GM19395 (cell line): ENCODE data around the gene FAM118B.

Source experiments
- ATAC-seq: cut with Tn5 transposase; IDR thresholded peaks from one replicate; pipeline ENCODE4 v1.9.1; 2021; ENCODE audit warnings: mild to moderate bottlenecking, moderate library complexity; ENCODE audit not compliant: unreplicated experiment

Gene FAM118B

DNA sequence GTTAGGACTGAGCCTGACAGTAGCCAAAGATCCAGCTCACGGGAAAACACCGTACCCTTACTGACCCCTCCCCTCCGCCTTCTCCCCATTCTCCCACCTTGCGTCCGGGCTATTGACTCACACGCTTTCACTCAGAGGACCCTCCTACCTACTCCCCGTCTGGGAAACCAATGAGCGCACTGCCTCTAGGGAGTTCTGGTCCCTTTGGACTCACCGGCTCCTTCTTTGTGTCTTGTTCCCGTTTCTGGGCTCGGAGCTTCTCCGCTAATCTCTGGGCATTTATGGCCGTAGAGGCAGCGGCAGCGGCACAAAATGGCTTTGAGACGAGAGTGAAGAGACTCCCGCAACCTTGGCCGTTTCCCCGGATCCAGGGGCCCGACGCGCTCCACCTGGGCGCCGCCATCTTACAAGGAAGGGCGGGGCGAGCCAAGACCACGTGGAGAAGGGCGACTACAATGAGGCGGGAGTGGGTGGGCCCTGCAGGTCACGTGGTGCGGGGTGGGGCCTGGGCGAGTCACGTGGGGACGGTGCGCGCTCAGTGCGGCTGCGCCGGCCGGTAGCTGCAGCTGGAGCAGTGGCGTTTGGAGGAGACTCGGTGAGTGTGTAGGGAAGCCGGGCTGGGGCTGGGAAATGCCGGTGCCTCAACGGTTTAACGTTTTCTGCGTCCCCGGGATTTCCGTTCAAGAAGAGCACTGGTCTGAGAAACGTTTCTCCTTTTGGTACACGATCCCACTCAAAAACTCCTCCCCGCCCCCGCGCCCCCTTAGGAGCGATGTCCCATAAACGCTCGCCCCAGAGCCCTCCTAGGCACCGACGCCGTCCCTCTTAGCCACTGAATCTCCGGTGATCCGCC is at the start of gene FAM118B, which contains the start of gene RPUSD4:
Gene FAM118B (plus strand): TSS at position 547 of the 853 bp plus-strand sequence. CDS start 23,220 bp downstream, outside the sequence.
Gene RPUSD4 (minus strand): TSS at position 415 of the 853 bp plus-strand sequence. CDS start 12 bp downstream, at position 403.
- peak; percentile 96 for ATAC-seq

DNA sequence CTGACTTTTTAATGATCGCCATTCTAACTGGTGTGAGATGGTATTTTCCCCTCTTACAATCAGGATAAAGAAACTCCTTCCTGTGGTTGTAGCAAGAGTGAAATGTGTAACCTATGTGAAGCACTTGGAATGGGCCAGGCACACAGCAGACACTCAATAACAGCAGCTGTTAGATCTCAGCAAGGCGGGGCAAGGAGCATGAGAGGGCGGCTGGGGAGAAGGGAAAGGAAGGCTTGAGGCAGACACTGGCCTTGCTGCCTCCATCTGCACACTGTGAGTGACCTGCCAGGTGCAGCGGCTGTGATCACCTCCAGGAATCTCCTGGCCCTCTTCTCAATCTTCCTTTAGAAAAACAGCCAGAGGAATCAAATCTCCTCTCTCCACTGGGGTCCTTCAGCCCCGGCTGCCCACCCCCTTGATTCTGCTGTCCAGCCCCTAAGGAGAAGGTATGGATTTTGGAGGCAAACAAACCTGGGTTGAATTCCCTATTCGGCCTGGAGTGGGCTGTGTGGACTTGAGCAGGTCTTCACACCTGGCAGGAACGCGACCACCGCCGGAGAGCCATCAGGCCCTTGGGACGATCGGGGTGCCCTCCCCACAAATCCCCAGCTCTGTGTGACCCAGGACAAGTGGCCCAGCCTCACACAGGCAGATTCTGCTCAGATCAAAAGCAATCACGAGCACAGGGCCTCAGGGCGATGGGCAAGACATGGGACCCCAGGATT is 49.1 kb upstream of the FAM118B start:
- no peak for ATAC-seq

DNA sequence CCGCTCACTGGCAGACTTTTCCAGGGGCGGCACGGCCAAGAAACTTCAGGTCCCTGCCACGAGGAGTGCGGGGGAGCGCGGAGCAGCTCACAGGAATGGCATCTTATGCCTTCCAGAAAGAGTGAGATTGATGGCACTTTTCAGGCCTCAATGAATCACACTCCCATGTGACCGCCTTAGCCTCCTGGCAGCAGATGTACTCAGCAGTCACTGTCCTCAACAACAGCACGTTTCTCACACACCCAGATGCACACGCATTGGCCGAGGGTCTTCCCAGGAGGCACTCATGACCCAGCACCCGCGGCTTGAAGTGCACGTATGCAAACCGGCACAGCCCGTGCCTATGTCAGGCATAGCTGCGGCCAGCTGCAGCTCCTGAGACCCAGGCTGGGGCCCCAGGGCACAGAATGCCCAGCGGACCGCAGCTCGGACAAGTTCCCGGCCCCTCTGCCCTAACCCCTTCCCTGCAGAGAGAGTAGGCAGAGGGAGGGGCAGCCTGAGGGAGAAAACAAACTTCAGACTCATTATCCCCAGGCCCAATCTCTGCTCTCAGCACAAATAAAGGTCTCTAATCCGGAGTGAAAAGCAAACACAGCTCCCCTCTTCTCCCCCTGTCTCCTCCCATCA is 48.4 kb upstream of the FAM118B start:
- ATAC-seq, result no peak

DNA sequence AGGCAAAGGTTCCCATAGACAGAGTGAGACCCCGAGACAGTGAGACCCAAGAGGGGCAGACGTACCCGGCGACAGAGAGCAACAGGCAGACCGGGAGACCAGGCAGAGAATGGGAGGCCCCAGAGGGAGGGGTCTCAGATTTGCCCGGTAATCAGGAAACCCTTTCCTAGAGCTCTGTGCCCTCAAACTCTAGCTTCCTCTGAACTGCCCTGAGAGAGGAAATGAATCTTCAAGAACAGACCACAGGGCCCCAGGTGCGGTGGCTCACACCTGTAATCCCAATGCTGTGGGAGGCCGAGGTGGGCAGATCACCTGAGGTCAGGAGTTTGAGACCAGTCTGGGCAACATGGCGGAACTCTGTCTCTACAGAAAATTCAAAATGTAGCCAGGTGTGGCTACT is 47.8 kb upstream of the FAM118B start:
- ATAC-seq, result no peak

DNA sequence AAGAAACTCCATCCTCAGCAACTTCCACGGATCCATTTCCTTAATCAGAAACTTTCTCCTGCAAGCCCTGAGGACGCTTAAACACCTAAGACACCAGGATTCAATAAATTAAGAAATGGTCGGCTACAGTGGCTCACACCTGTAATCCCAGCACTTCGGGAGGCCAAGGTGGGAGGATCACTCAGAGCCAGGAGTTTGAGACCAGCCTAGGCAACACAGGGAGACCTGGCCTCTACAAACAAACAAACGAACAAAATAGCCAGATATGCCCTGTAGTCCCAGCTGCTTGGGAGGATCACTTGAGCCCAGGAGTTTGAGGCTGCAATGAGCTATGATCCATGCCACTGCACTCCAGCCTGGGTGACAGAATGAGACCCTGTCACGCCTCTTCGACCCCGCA is 46.8 kb upstream of the FAM118B start:
- ATAC-seq, result no peak

DNA sequence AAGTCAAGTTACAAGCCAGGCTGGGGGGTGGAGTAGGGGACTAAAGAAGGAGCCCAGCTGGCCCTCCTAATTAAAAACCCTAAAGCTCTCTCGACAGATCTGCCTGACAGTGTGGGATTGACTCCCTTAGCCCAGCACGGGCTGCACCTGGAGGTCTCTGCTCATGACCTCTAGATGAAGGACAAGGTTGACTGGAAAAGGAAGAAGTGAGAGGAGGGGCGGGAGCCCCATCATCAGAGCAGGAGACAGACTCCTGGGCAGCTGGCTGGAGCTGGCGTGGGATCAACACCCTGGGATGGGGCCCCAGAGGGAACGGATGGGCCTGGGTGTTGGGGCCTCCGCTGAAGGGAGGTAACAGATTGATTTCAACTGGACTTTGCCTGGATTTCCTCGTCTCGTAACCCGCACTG is 46.3 kb upstream of the FAM118B start:
- ATAC-seq, result no peak

DNA sequence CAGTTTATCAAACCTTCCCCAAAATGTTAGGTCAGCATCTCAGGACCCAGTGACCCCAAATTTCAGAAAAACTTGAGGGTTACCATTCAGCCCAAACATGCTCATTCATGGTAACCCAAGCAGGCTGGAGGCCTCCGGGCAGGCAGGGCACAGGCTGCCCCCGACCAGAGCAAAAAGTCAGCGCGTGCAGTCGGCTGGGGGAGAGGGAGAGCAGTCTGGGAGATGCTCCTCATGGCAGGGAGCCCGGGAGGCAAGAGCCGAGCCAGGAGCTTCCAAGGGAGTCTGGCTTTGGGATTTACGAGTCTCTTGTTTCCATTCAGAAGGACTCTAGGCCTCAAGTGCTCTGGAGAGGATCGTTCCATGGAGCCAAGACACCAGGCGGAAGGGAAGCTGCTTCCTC is 45.8 kb upstream of the FAM118B start:
- ATAC-seq, result no peak

DNA sequence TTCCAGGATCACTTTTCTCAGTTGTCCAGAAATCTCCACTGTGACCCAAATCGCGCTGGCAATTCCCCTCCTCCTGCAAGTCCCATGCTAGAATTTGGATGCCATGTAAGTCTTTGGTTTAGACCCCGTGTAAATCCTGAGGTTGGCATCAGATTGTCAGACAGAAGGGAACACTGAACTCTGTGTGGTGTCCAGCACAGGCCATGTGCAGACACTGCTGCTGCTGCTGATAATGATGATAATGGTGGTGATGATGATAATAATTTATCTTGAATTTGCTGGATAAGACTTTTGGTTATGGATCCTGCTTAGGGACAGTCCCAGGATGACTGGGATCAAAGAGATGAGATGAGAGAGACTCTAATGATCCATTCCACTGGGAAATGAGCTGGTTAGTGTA is 45.2 kb upstream of the FAM118B start:
- no peak for ATAC-seq

DNA sequence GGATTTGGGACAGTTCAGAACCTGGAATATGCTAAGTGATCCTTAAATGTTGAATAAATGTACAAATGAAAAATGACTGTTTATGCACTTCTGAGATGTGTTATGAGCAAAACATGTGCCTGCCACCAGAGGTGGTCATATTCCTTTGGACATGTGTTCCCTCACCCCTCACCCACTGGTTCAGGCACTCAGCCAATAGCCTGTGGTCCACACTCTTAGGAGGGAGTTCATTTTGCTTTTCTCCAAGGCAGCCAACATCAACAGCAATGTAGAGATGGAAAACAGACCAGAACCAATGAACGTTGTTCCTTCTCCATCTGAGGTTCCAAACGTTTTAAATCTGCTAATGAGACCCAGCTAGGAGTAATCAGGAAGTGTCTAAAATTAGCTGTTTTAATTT is 44.1 kb upstream of the FAM118B start:
- no peak for ATAC-seq

DNA sequence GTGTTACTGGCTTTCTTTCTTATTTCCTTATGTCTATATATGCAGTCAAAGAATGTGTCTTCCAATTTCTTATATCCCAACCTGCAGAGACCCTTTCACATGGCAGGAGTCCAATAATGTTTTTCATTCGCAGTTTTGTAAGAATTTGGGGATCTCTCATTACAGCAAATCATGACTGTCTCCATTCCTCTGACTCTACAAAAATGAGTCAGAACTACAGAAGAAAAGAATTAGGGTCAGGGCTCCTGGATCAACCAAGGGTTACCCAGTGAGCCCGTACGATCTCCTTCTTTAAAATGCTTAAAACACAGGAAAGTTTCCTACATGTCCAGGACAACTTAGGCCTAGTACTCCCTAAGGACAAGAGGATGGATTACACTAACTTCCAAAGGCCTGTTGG is 42.3 kb upstream of the FAM118B start:
- ATAC-seq, result no peak

DNA sequence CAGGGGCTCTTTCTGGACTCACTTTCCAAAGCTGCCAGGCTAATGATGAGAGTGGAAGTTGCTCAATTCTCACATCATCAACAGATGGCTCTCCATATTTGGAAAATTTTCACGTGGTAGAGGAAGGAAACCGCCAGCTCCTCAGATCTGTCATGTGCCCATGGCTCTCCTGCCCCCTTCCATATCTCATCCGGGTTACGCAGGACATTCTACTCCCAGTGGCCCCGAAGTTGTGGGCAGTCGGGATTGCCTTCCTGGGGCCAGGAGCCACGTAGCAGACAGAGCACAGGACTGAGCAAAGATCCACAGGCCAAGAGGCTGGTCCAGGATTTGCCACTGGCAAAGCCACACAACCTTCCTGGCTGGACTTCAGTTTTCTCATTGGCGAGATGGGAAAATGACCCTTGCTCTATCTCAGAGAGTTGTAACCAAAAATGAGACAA is 39.0 kb upstream of the FAM118B start:
- no peak for ATAC-seq

DNA sequence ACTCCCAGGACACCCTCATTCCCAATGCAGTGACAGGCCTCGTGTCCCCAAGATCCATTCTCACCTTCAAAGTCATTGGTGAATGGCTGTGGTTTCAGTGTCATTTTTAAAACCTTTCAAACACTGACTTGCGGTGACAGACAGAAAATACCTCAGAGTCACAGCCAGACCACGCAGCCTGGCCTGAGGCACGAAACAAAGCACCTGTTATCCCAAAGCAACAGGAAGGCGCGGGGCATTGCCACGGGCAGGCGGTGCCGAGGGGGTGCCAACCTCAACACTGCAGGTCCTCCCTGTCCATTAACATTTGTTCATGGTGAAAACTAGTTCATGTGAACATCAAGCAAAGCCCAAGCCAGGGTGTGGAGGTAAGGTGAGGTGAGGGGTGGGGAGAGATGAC is 38.3 kb upstream of the FAM118B start:
- no peak for ATAC-seq

DNA sequence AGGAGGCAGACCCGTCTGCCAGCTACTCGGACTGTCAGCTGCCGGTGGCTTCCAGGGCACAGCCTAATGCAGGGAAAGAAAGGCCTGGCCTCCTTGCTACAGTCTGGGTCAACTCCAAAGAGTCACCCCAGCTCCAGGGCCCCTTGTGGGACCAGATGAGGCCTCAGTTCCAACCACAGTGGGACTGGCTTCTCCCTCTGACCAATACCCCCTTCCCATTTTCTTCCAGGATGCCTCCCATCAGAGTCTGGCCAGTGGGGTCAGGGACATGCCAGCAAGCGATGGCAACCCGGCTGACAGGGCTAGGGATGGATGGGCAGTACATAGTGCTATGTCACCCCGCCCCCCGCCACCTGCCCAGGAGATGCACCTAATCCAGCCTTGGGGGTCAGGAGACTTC is 36.8 kb upstream of the FAM118B start:
- ATAC-seq, result no peak

DNA sequence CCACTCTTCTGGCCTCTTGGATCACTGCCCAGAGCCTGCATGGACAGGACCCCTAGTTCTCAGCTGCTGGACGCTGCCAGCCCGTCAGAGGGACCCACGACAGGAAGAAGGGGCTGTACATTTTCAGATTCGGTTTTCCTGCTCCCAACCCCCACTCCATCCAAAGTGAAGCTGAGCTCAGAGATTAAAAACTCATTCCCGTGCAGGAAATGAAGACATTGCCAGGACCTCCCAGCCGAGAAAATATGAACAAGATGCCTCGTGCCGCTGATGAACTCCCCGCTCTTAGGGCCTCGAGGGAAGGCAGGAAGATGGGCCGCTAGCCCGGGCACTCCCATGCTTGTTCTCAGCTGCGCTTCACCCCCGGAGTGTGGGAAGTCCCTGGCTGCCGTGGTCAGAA is 36.2 kb upstream of the FAM118B start:
- ATAC-seq, result no peak

DNA sequence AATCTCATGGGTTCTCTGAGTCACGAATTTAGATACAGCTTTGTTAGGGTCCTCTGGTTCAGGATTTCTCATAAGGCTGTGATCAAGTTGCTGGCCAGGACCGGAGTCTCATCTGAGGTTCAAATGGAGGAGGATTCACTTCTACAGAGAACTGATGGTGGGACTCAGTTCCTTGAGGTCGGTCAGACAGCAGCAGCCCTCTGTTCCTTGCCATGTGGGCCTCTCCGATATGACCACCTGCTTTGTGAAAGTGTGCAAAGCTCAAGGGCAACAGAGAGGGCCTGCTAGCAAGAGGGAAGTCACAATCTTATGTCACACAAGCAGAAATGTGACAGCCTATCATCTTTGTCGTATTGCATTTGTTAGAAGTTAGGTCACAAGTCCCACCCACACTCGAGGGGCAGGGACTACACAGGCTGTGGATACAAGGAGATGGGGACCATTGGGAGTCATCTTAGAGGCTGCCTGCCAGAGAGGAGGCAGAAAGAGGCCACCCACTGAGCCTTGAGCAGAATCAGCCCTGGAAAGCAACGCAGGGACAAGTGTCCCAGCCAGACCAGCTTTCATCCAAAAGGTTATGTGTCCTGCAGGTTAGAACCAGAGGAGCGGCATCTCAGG is 34.6 kb upstream of the FAM118B start:
- ATAC-seq, result no peak

DNA sequence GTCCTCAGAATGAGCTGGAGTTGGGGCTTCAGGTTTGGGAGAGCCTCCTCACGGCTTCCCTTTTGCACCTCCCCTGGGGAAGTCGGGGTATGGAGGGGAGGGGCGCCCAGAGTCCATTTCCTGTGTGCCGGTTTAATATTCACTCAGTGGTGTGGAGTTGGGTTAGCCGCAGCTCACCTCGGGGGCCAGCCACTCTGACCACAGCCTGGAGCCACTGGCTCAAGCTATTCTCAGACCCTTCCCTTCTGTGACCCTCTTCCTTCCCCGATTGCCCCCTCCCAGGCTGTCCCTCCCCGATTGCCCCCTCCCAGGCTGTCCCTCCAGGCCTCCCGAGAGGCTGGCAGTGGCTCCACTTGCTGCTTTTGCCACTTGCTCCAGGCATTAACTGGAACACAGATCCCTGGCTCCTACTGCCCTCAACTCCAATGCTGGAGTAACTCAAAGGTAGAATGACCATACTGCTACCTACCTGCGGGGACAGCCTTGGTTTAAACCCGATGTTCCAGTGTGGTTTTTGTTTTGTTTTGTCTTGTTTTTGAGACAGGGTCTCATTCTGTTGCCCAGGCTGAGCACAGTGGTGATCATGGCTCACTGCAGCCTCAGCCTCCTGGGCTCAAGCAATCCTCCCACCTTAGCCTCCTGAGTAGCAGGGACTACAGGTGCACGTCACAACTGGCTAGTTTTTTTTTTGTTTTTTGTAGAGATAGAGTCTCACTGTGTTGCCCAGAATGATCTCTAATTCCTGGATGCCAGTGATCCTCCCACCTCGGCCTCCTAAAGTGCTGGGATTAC is 29.4 kb upstream of the FAM118B start:
- no peak for ATAC-seq

DNA sequence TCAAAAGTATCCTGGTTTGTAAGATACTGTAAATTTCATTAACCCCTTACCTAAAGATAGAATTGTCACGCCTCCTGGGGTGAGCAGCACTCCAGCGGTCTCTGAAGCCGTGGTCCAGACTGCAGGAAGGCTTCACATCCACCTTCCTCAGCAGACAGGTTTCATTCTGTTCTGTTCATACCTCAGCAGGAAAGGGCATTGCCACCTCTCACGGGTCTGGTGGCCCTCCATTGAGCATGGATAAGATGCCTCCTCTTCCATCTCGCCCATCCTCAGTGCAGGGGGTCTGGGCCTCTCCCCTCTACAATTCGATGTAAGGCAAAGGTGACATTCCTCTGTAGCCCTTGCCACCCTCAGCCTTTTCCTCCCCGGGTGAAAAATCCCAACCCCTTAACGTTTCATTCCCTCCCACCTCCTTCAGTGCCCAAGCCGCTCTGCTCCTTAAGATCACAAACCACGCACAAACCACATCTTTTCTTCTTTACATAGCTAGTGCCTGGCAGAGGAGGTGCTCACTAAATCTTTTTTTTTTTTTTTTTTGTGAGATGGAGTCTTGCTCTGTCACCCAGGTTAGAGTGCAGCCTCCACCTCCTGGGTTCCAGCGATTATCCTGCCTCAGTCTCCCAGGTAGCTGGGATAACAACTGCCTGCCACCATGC is 28.7 kb upstream of the FAM118B start:
- ATAC-seq, result no peak

DNA sequence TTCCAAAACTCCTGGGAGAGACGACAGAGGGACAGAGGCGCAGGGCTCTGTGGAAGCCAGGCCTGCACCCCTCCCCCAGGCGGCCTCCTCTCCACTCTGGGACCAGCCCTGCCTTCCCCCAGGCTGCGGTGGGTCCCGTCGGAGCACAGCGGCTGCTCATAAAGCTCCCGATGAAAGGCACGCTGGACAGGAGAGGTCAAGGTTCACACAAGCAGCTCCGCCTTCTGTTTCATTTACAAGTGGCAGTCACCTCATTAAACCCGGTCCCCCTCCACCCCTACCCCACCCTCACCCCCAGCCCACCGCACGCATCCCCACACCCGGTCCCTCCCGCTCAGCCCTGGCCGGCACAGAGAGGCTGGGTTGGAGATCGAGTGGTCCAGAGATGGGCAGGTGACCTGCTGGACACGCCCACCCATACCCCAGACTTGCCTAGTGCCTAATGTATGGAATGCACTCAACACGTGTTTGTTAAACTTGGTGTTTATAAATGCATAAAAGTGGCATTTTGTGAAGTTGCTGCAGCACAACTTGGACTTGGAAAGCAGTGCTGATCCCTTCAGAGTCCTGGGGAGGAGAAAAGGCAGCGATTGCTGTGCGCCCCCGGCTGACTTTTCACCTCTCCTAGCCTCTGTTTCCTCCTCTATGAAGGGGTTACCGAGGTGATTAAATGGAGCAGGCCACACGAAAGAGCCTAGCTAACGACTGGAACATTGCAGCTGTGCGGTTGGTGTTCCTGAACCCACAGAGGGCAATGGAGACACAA is 26.1 kb upstream of the FAM118B start:
- ATAC-seq, result no peak
